GM19351 (cell line): ENCODE results near the gene EXTL1.

Experiments used
- ATAC-seq: cut with Tn5 transposase; IDR thresholded peaks from one replicate; pipeline ENCODE4 v1.9.1; 2021; ENCODE audit warnings: mild to moderate bottlenecking, moderate library complexity; ENCODE audit not compliant: unreplicated experiment

The EXTL1 gene

GRCh38 chr1:26041978-26042377 lies 20.4 kb downstream of the EXTL1 start:
- ATAC-seq = no peak

- no peak for ATAC-seq
Measured at GRCh38 chr1:26043765-26044164, 22.2 kb downstream of the EXTL1 start.

GRCh38 chr1:26044414-26044813 lies 22.8 kb downstream of the EXTL1 start:
- ATAC-seq = no peak

GRCh38 chr1:26044971-26045721 lies 23.6 kb downstream of the EXTL1 start:
- ATAC-seq = no peak

GRCh38 chr1:26045722-26046245 lies 24.2 kb downstream of the EXTL1 start, which contains the start of gene SLC30A2:
SLC30A2 (minus strand) TSS chr1:26046118; CDS start chr1:26045896, 222 bp downstream.
- ATAC-seq = no peak

GRCh38 chr1:26046246-26047095 lies 24.9 kb downstream of the EXTL1 start:
- ATAC-seq = no peak

GRCh38 chr1:26047278-26047874 lies 25.8 kb downstream of the EXTL1 start:
- no peak for ATAC-seq

GRCh38 chr1:26049531-26050247 lies 28.1 kb downstream of the EXTL1 start:
- no peak for ATAC-seq

GRCh38 chr1:26050248-26050640 lies 28.7 kb downstream of the EXTL1 start:
- no peak for ATAC-seq

GRCh38 chr1:26053718-26054560 lies 32.4 kb downstream of the EXTL1 start:
- ATAC-seq = no peak

- no peak for ATAC-seq
Measured at GRCh38 chr1:26055041-26055440, 33.5 kb downstream of the EXTL1 start.

GRCh38 chr1:26057189-26057588 lies 35.6 kb downstream of the EXTL1 start:
- no peak for ATAC-seq

- no peak for ATAC-seq
Measured at GRCh38 chr1:26058052-26058595, 36.5 kb downstream of the EXTL1 start.

- ATAC-seq = no peak
Measured at GRCh38 chr1:26059906-26060305, 38.3 kb downstream of the EXTL1 start.

- no peak for ATAC-seq
Measured at GRCh38 chr1:26060832-26061574, 39.4 kb downstream of the EXTL1 start.

GRCh38 chr1:26064553-26064952 lies 43.0 kb downstream of the EXTL1 start:
- no peak for ATAC-seq

GRCh38 chr1:26066160-26066559 lies 44.6 kb downstream of the EXTL1 start:
- ATAC-seq = no peak

GRCh38 chr1:26066857-26067256 lies 45.3 kb downstream of the EXTL1 start:
- ATAC-seq = no peak

- ATAC-seq = no peak
Measured at GRCh38 chr1:26067432-26067911, 45.9 kb downstream of the EXTL1 start, which contains the start of gene TRIM63. TRIM63 (minus strand) TSS chr1:26067630; CDS start chr1:26067494, 136 bp downstream.
